ENCODE results near the gene CA11.

- TF ChIP-seq CTCF (IDR thresholded peaks at IDR 0.05): peak in 3 of 4 experiments; percentile 9 to 31 (median 14)
- peak; percentile 77 to 93 for TF ChIP-seq POLR2A (IDR thresholded peaks at IDR 0.05)
These were observed 26.9 kb downstream of the CA11 start, which contains the start of the genes RPL18 and SPHK2 for GRCh38 chr19:48618916-48619691.
